ENCODE data around the gene KLHL41. TPM values are rescaled to one million over a fixed set of nuclear protein-coding genes. Genes with fewer than 3 reads are reported as not detected.

The KLHL41 gene
- total RNA-seq: 1 to 10 TPM; 1.3 TPM

DNA sequence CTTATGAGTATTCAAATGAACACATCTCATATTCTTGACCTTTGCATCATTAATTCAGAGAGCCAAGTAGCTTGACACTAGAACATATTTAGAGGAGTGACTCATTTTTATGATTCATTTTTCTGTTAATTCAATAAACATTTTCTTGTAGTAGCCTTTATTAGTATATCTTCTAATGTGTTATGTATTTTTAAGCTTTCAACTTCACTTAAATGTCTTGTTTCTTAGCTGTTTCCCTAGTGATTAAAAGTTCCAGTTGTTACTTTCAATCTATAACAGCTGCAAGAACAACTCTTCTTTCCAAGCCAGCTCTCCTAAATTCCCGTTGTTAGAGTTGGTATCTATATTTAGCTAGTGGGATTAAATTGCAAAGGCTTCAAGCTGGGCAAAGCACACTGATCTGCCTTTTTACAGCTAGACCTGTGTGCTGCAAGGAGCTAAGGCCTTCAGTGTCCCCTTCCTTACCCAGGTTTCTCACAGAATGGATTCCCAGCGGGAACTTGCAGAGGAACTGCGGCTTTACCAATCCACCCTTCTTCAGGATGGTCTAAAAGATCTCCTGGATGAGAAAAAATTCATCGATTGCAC, at the start of gene KLHL41:
TSS of gene KLHL41 (plus strand) at position 405 of the 588 bp plus-strand sequence. CDS start at position 482, 77 bp downstream.
- H3K9me3 ChIP-seq: no peaks in the 10 kb centered on the region
- peaks cover 20% of the 10 kb centered on the region for H3K4me1 ChIP-seq
- no peak for TF ChIP-seq POLR2A (IDR thresholded peaks at IDR 0.05)
- TF ChIP-seq, protein P1, sequence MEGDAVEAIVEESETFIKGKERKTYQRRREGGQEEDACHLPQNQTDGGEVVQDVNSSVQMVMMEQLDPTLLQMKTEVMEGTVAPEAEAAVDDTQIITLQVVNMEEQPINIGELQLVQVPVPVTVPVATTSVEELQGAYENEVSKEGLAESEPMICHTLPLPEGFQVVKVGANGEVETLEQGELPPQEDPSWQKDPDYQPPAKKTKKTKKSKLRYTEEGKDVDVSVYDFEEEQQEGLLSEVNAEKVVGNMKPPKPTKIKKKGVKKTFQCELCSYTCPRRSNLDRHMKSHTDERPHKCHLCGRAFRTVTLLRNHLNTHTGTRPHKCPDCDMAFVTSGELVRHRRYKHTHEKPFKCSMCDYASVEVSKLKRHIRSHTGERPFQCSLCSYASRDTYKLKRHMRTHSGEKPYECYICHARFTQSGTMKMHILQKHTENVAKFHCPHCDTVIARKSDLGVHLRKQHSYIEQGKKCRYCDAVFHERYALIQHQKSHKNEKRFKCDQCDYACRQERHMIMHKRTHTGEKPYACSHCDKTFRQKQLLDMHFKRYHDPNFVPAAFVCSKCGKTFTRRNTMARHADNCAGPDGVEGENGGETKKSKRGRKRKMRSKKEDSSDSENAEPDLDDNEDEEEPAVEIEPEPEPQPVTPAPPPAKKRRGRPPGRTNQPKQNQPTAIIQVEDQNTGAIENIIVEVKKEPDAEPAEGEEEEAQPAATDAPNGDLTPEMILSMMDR (IDR thresholded peaks at IDR 0.05): no peak
- H3K4me3 ChIP-seq: no peak within 1 kb of the TSS
- peak within 1 kb of the TSS in 1 of 4 donors; percentile 31 for H3K27ac ChIP-seq
- ATAC-seq: no peak
- no peak for DNase-seq
- 61 to 73% methylated on average over 4 of the region's 4 CpGs for WGBS, 2 donors
- H3K27me3 ChIP-seq: no peaks in the 10 kb centered on the region
- H3K36me3 ChIP-seq (replicated peaks in 1 of 2; ENCODE audit: insufficient read depth in 1 of 2, low read depth in 2 of 2): no peaks in the 10 kb centered on the region
- intact Hi-C loops (cut with DNase I): no loop called here

DNA sequence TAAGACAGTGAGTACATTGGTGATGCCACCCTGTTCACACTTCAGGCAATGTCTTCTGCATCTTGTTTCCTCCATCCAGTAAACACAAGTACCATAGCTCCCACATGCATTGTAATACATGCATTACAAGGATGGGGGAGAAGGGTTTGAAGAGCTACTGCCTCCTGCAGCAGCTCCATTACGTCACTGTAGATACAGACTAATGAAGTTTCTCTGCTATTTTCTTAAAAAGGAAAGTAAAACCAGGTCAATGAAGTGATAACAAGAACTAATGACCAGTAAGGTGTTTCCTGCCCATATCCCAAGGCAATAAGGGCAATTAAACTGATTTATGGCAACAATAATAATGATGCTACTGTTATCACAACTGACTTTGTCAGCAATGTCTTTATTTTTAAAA, 48.4 kb upstream of the KLHL41 start:
- no peak overlapping the region for H3K27ac ChIP-seq
- no peaks in the 10 kb centered on the region for H3K27me3 ChIP-seq
- no peaks in the 10 kb centered on the region for H3K36me3 ChIP-seq (replicated peaks in 1 of 2; ENCODE audit: insufficient read depth in 1 of 2, low read depth in 2 of 2)
- TF ChIP-seq, protein P1 (IDR thresholded peaks at IDR 0.05): no peak
- no peak for TF ChIP-seq POLR2A (IDR thresholded peaks at IDR 0.05)
- DNase-seq (no peak), ATAC-seq (no peak)
- no peaks in the 10 kb centered on the region for H3K4me1 ChIP-seq
- 80 to 85% methylated on average over 1 of the region's 1 CpG for WGBS, 2 donors
- no peaks in the 10 kb centered on the region for H3K9me3 ChIP-seq
- intact Hi-C loops (cut with DNase I): no loop called here
- H3K4me3 ChIP-seq: no peak overlapping the region

DNA sequence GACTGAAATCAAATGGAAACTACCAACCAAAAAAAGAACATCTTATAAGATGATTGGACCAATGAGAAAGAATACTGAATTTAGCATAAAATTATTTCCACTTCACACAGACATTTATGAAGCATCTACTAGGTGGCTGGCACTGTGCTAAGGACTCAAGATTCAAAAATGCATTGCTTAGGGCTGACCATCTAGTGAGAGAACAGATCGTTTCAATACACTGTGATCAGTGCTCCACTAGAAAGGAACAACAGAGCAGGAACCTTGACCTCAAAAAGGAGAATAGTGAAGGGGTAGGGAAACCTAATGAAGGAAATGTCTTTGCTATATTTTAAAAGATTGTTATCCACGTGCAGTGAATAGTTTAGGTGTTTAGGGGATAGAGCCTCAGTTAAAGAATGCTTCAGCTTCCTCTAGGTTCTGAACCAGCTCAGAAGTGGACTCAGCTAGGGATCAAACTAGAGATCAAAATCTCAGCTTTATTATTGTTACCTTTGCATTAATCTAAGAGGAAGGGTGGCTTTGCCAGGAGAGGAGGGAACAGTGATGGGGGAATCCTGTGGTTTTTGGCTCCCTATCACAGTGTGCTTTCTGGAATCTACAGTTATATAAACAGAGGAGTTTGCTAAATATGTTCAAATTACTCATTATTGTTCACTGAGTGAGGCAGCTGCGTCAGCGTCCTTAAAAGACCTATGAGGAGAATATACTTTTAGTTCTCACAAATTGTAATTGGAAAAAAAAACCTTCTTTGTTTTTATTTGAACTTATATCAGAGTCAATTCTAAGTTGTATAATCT, 46.4 kb upstream of the KLHL41 start:
- no peaks in the 10 kb centered on the region for H3K9me3 ChIP-seq
- intact Hi-C loops (cut with DNase I): no loop called here
- no peaks in the 10 kb centered on the region for H3K4me1 ChIP-seq
- TF ChIP-seq, protein P1 (IDR thresholded peaks at IDR 0.05): no peak
- no peak for TF ChIP-seq POLR2A (IDR thresholded peaks at IDR 0.05)
- 37 to 38% methylated on average over 4 of the region's 4 CpGs for WGBS, 2 donors
- H3K36me3 ChIP-seq (replicated peaks in 1 of 2; ENCODE audit: insufficient read depth in 1 of 2, low read depth in 2 of 2): no peaks in the 10 kb centered on the region
- no peak overlapping the region for H3K4me3 ChIP-seq
- no peak overlapping the region for H3K27ac ChIP-seq
- H3K27me3 ChIP-seq: no peaks in the 10 kb centered on the region
- no peak for DNase-seq
- ATAC-seq: peak; percentile 35

DNA sequence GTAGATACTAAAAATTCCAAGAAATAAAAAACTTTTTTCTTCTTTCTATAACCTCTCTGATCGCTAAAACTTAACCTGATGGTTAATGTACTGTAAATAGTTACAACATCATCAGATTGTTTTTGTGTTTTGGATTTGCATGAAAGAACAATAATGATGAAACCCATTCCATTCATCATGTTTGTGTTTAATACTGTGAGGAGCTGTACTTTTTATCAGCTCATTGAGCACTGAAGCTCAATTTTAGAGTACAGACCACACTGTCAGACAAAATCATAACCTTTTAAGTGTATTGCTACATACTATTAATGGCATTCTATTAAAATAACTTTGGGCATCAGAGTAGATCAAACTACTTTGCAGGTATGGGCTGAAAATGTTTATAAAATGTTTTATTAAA, 45.0 kb upstream of the KLHL41 start:
- no peaks in the 10 kb centered on the region for H3K27me3 ChIP-seq
- H3K9me3 ChIP-seq: no peaks in the 10 kb centered on the region
- no peak overlapping the region for H3K27ac ChIP-seq
- no peak overlapping the region for H3K4me3 ChIP-seq
- no peaks in the 10 kb centered on the region for H3K4me1 ChIP-seq
- 81 to 94% methylated on average over 1 of the region's 1 CpG for WGBS, 2 donors
- TF ChIP-seq, protein P1 (IDR thresholded peaks at IDR 0.05): no peak
- no peak for TF ChIP-seq POLR2A (IDR thresholded peaks at IDR 0.05)
- no peak for ATAC-seq
- H3K36me3 ChIP-seq (replicated peaks in 1 of 2; ENCODE audit: insufficient read depth in 1 of 2, low read depth in 2 of 2): no peaks in the 10 kb centered on the region
- intact Hi-C loops (cut with DNase I): no loop called here
- no peak for DNase-seq

All from body of pancreas (tissue), 4 donors.